ENCODE results near the gene GUCY1B1. TPM values are rescaled to one million over a fixed set of nuclear protein-coding genes. Genes with fewer than 3 reads are reported as not detected.

GUCY1B1 gene
- polyA plus RNA-seq, 1 donor from 2014 or later, result 13.6 TPM

- Histone ChIP-seq H4K20me1 (ENCODE audit: insufficient read depth) (no peaks in the 10 kb centered on the region), H3K9ac (ENCODE audit: low read length) (no peak overlapping the region), H2AFZ (ENCODE audit: low read depth, low read length) (no peak overlapping the region), H3F3A (ENCODE audit: insufficient read depth, low read length, poor library complexity, severe bottlenecking) (no peaks in the 10 kb centered on the region), H3K79me2 (replicated peaks; ENCODE audit: insufficient read depth, low read length) (no peaks in the 10 kb centered on the region), H3K4me3 (ENCODE audit: low read length) (no peak overlapping the region), H3K36me3 (ENCODE audit: insufficient read depth, low read length) (no peaks in the 10 kb centered on the region), H3K27ac (ENCODE audit: low read length) (no peak overlapping the region), H3K4me2 (ENCODE audit: low read length) (no peak overlapping the region), H3K9me3 (ENCODE audit: low read length) (no peaks in the 10 kb centered on the region), H3K9me2 (ENCODE audit: insufficient read depth, low read length) (no peaks in the 10 kb centered on the region), H3K27me3 (ENCODE audit: insufficient read depth, low read depth, low read length) (no peaks in the 10 kb centered on the region)
- TF ChIP-seq CTCF (IDR thresholded peaks at IDR 0.05; ENCODE audit: poor library complexity, severe bottlenecking) (no peak), RAD21 (conservative IDR thresholded peaks at IDR 0.05) (no peak), EZH2 (IDR thresholded peaks at IDR 0.05; ENCODE audit: borderline replicate concordance, insufficient read depth, low read length, poor library complexity, severe bottlenecking) (no peak), REST (IDR thresholded peaks at IDR 0.05; ENCODE audit: borderline replicate concordance) (no peak)
Measured at GRCh38 chr4:155777971-155778735, 19.3 kb downstream of the GUCY1B1 start.

GRCh38 chr4:155780775-155781174 is 22.0 kb downstream of the GUCY1B1 start:
- Histone ChIP-seq H3F3A (ENCODE audit: insufficient read depth, low read length, poor library complexity, severe bottlenecking) (no peaks in the 10 kb centered on the region), H3K9me2 (ENCODE audit: insufficient read depth, low read length) (no peaks in the 10 kb centered on the region), H3K27me3 (ENCODE audit: insufficient read depth, low read depth, low read length) (no peaks in the 10 kb centered on the region), H3K4me3 (ENCODE audit: low read length) (no peak overlapping the region), H3K9ac (ENCODE audit: low read length) (no peak overlapping the region), H2AFZ (ENCODE audit: low read depth, low read length) (no peak overlapping the region), H3K4me2 (ENCODE audit: low read length) (no peak overlapping the region), H3K9me3 (ENCODE audit: low read length) (no peaks in the 10 kb centered on the region), H3K79me2 (replicated peaks; ENCODE audit: insufficient read depth, low read length) (no peaks in the 10 kb centered on the region), H3K36me3 (ENCODE audit: insufficient read depth, low read length) (no peaks in the 10 kb centered on the region), H3K27ac (ENCODE audit: low read length) (no peak overlapping the region), H4K20me1 (ENCODE audit: insufficient read depth) (no peaks in the 10 kb centered on the region)
- no peak for TF ChIP-seq POLR2AphosphoS5 (IDR thresholded peaks at IDR 0.05)

GRCh38 chr4:155781249-155781831 is 22.5 kb downstream of the GUCY1B1 start:
- Histone ChIP-seq H3K4me3 (ENCODE audit: low read length) (no peak overlapping the region), H3K9me3 (ENCODE audit: low read length) (no peaks in the 10 kb centered on the region), H3K9ac (ENCODE audit: low read length) (no peak overlapping the region), H3F3A (ENCODE audit: insufficient read depth, low read length, poor library complexity, severe bottlenecking) (no peaks in the 10 kb centered on the region), H3K27ac (ENCODE audit: low read length) (no peak overlapping the region), H3K4me2 (ENCODE audit: low read length) (no peak overlapping the region), H3K36me3 (ENCODE audit: insufficient read depth, low read length) (no peaks in the 10 kb centered on the region), H3K27me3 (ENCODE audit: insufficient read depth, low read depth, low read length) (no peaks in the 10 kb centered on the region), H3K79me2 (replicated peaks; ENCODE audit: insufficient read depth, low read length) (no peaks in the 10 kb centered on the region), H3K9me2 (ENCODE audit: insufficient read depth, low read length) (no peaks in the 10 kb centered on the region), H4K20me1 (ENCODE audit: insufficient read depth) (no peaks in the 10 kb centered on the region), H2AFZ (ENCODE audit: low read depth, low read length) (no peak overlapping the region)
- TF ChIP-seq REST (IDR thresholded peaks at IDR 0.05; ENCODE audit: borderline replicate concordance), result no peak
- TF ChIP-seq POLR2AphosphoS5 (IDR thresholded peaks at IDR 0.05), result no peak
- no peak for TF ChIP-seq EP300 (conservative IDR thresholded peaks at IDR 0.05; ENCODE audit: poor library complexity, severe bottlenecking)
- no peak for TF ChIP-seq TAF1 (IDR thresholded peaks at IDR 0.05; ENCODE audit: low read depth)
- no peak for TF ChIP-seq RAD21 (conservative IDR thresholded peaks at IDR 0.05)
- no peak for TF ChIP-seq CTCF (IDR thresholded peaks at IDR 0.05; ENCODE audit: poor library complexity, severe bottlenecking)
